HepG2 (cell line): Measurements from ENCODE around the gene AEN. TPM values are rescaled to one million over a fixed set of nuclear protein-coding genes. Genes with fewer than 3 reads are reported as not detected.

Experiments used
- ATAC-seq: fragments of 200-7000 bp; cut with Tn5 transposase; 3 replicates; pipeline ENCODE4 v1.9.1; 2020; ENCODE audit warnings: mild to moderate bottlenecking, moderate library complexity
- BruUV-seq: library from RNA; stranded (reverse); fragments of 400-500 nt; replicated peaks from 2 replicates; lab custom pipeline; 2021; lab: Mats Ljungman, UMichigan
- CTCF ChIA-PET: fragments of 300-600 bp; formaldehyde crosslinking; extraction: SDS; loops from one replicate; lab custom pipeline; 2021; ENCODE audit warnings: low total read pairs, inconsistent platforms, low intra/inter-chr PET ratio; lab: Yijun Ruan, JAX
- POLR2A ChIA-PET: fragments of 350-600 bp; sonication (Branson Sonifier 250); formaldehyde crosslinking; loops from one replicate; lab custom pipeline; 2020; ENCODE audit warnings: antibody characterized with exemption, inconsistent platforms; lab: Yijun Ruan, JAX
- DNase-seq: peaks from one replicate; pipeline ENCODE4 v3.0.0-alpha.2; 2015; ENCODE audit warnings: low spot score
- FAIRE-seq: peaks from 3 replicates; lab custom pipeline; 2011; peaks lifted over from hg19 to GRCh38; lab: Jason Lieb, UNC
- H2AFZ ChIP-seq: one replicate; pipeline ENCODE4 v1.6.1; 2011; ENCODE audit warnings: low read length, inconsistent platforms
- H3K27ac ChIP-seq: fragments of 300-600 bp; 3 replicates; pipeline ENCODE4 v1.8.0; 2011; ENCODE audit warnings: mixed run types, mild to moderate bottlenecking, mixed read lengths, low read length, inconsistent platforms; ENCODE audit not compliant: insufficient read depth; ENCODE audit errors: extremely low read length
- H3K27me3 ChIP-seq, 2 experiments: fragments of 200-600 bp in 1 of 2; 2 replicates in 1 of 2; 3 replicates in 1 of 2; pipeline versions ENCODE4 v1.6.0 to v1.8.0; 2011; ENCODE audit warnings: low read length in 2 of 2, mild to moderate bottlenecking in 2 of 2, moderate library complexity in 2 of 2, inconsistent platforms in 1 of 2; ENCODE audit not compliant: insufficient read depth in 2 of 2, control insufficient read depth in 1 of 2
- H3K36me3 ChIP-seq, 2 experiments: fragments of 200-600 bp in 1 of 2; replicated peaks in 1 of 2; 2 replicates in 1 of 2; 3 replicates in 1 of 2; pipeline versions ENCODE4 v1.5.1 to v1.8.0; 2011; ENCODE audit warnings: low read length in 2 of 2, inconsistent platforms in 1 of 2; ENCODE audit not compliant: insufficient read depth in 2 of 2, control insufficient read depth in 1 of 2
- H3K4me1 ChIP-seq: 2 replicates; pipeline ENCODE4 v1.5.1; 2012; ENCODE audit warnings: low read length, inconsistent platforms; ENCODE audit not compliant: insufficient read depth
- H3K4me2 ChIP-seq: 2 replicates; pipeline ENCODE4 v1.6.0; 2011; ENCODE audit warnings: low read depth, low read length, inconsistent platforms
- H3K4me3 ChIP-seq, 3 experiments: fragments of 200-600 bp in 1 of 3; sonication (generic), shearing (Covaris generic) in 1 of 3; replicated peaks in 1 of 3; 2 replicates each; pipeline ENCODE4 v1.5.1; 2011 to 2016; ENCODE audit warnings: low read length in 3 of 3, inconsistent platforms in 2 of 3, low read depth in 2 of 3, mild to moderate bottlenecking in 2 of 3, control low read depth in 1 of 3, mixed read lengths in 1 of 3; ENCODE audit not compliant: insufficient read depth in 1 of 3
- H3K79me2 ChIP-seq: one replicate; pipeline ENCODE4 v1.6.1; 2011; ENCODE audit warnings: low read length, inconsistent platforms; ENCODE audit not compliant: insufficient read depth
- H3K9ac ChIP-seq: 2 replicates; pipeline ENCODE4 v1.6.0; 2011; ENCODE audit warnings: mild to moderate bottlenecking, low read depth, low read length, inconsistent platforms; ENCODE audit not compliant: insufficient read depth
- H3K9me3 ChIP-seq: 2 replicates; pipeline ENCODE4 v1.5.1; 2012; ENCODE audit warnings: mild to moderate bottlenecking, low read length
- H4K20me1 ChIP-seq: 2 replicates; pipeline ENCODE4 v1.6.0; 2011; ENCODE audit warnings: inconsistent platforms, mild to moderate bottlenecking, low read length, moderate library complexity; ENCODE audit not compliant: insufficient read depth
- FOSL2 ChIP-seq: sonication (generic); formaldehyde crosslinking; IDR thresholded peaks from 2 replicates; pipeline ENCODE4 v1.4.0; 2020; ENCODE audit warnings: missing genetic modification reagents
- IRF2 ChIP-seq: IDR thresholded peaks from 2 replicates; pipeline ENCODE4 v1.6.1; 2018; ENCODE audit warnings: missing genetic modification reagents, missing compliant biosample characterization
- KLF13 ChIP-seq: sonication (generic); formaldehyde crosslinking; IDR thresholded peaks from 2 replicates; pipeline ENCODE4 v1.4.0; 2020; ENCODE audit warnings: mild to moderate bottlenecking, missing genetic modification reagents
- POLR2A ChIP-seq, 2 experiments: IDR thresholded peaks; 2 replicates each; pipeline ENCODE4 v1.6.1; 2011; ENCODE audit warnings: low read depth in 2 of 2, low read length in 2 of 2, mild to moderate bottlenecking in 1 of 2, moderate library complexity in 1 of 2; ENCODE audit not compliant: insufficient read depth in 1 of 2
- ZNF12 ChIP-seq: sonication (generic); formaldehyde crosslinking; IDR thresholded peaks from 2 replicates; pipeline ENCODE4 v1.5.0; 2020; ENCODE audit warnings: missing genetic modification reagents
- ZNF143 ChIP-seq: sonication (generic); formaldehyde crosslinking; IDR thresholded peaks from 2 replicates; pipeline ENCODE4 v1.4.0; 2020; ENCODE audit warnings: missing genetic modification reagents
- WGBS: methylation state at CpG from one replicate; pipeline ENCODE4 v1.1.6; 2017; ENCODE audit warnings: low lambda C conversion rate; 5-methylcytosine and 5-hydroxymethylcytosine counted together
- in situ Hi-C: cut with HindIII; loops from 2 replicates; pipeline ENCODE4 v1.10.0; 2017; ENCODE audit warnings: low pct_unique_long_range_greater_than_20kb; ENCODE audit not compliant: extremely low pct_ligation_motif_present
- intact Hi-C: fragments of 100-400 bp; cut with micrococcal nuclease; formaldehyde crosslinking; loops from one replicate; pipeline ENCODE4 v1.10.0; 2022; ENCODE audit not compliant: unreplicated experiment
- polyA plus RNA-seq, 8 experiments: library from polyadenylated mRNA; depleted of rRNA in 3 of 8; stranded (reverse) in 7 of 8; unstranded in 1 of 8; fragments of >200 nt; fragmentation: Illumina TruSeq in 4 of 8; extraction: Trizol in 4 of 8; gene quantifications; 2 replicates each; pipeline versions ENCODE4 v1.2.1 to v1.2.3, GENCODE V29; 2011 to 2016; ENCODE audit warnings: low read depth in 4 of 8, missing spikeins in 1 of 8, mixed read lengths in 1 of 8; ENCODE audit not compliant: insufficient read depth in 1 of 8
- total RNA-seq, 5 experiments: library from RNA; depleted of rRNA; stranded (reverse); fragments of >200 nt; fragmentation: Illumina TruSeq; extraction: Trizol; gene quantifications; 2 replicates each; pipeline ENCODE4 v1.2.3, GENCODE V29; 2016; ENCODE audit warnings: low read depth in 1 of 5

The AEN gene
- total and polyA plus RNA-seq, 2 of the 13 experiments (the other 11 are each of a cell fraction or from before 2014, with no cell fraction given): 51.3 to 118 TPM

- WGBS: 76% methylated on average over 2 of the region's 2 CpGs
- ATAC-seq (no peak), FAIRE-seq (peak; percentile 44)
- no TSS peak for BruUV-seq
- H4K20me1 ChIP-seq: peaks cover 56% of the 10 kb centered on the region
- ChIA-PET POLR2A (interaction anchor here (2.2 to 2.7 kb wide), 2 partner anchors 10 to 13 kb away, joined by 10 to 19 read pairs; no protein-coding TSS in a partner anchor), CTCF (no interaction called here)
- H2AFZ ChIP-seq: no peak overlapping the region
- peak overlapping the region; percentile 14 for H3K27ac ChIP-seq
- no peaks in the 10 kb centered on the region for H3K9me3 ChIP-seq
- peak overlapping the region; percentile 87 to 96 (median 94) for H3K4me3 ChIP-seq
- intact Hi-C loops: loop anchor here (10.0 kb wide), 1 partner anchor 212 kb away; no protein-coding TSS in a partner anchor
- peaks cover 7 to 33% of the 10 kb centered on the region in 2 experiments for H3K36me3 ChIP-seq
- peaks cover 72% of the 10 kb centered on the region for H3K79me2 ChIP-seq
- peak; percentile 77 for TF ChIP-seq FOSL2 (CRISPR knock-in tag)
- no peak for TF ChIP-seq KLF13 (CRISPR knock-in tag)
- TF ChIP-seq ZNF12 (CRISPR knock-in tag): peak; percentile 66; the same call in 1 of the 2 replicates
- TF ChIP-seq, all 625 proteins: peak for 2
- Histone ChIP-seq H3K4me2 (peak overlapping the region; percentile 84), H3K27me3 (no peaks in the 10 kb centered on the region), H3K4me1 (peaks cover 64% of the 10 kb centered on the region), H3K9ac (peak overlapping the region; percentile 99)
- DNase-seq: peak; percentile 46
- in situ Hi-C loops: no loop called here
Observed at GRCh38 chr15:88623061-88623460, 1.9 kb downstream of the AEN start.

- Histone ChIP-seq H3K4me3 (peak overlapping the region; percentile 87 to 96 (median 94)), H2AFZ (no peak overlapping the region), H3K4me1 (peaks cover 68% of the 10 kb centered on the region), H3K9me3 (no peaks in the 10 kb centered on the region), H3K36me3 (peaks cover 11 to 39% of the 10 kb centered on the region in 2 experiments), H4K20me1 (peaks cover 61% of the 10 kb centered on the region), H3K9ac (peak overlapping the region; percentile 99; the same call in 1 of the 2 replicates), H3K27me3 (no peaks in the 10 kb centered on the region), H3K4me2 (peak overlapping the region; percentile 84), H3K79me2 (peaks cover 77% of the 10 kb centered on the region), H3K27ac (peak overlapping the region; percentile 55)
- ChIA-PET CTCF (interaction anchor here (1.7 kb wide), 1 partner anchor 78 kb away, joined by 5 read pairs; no protein-coding TSS in a partner anchor), POLR2A (interaction anchor here (2.2 to 2.7 kb wide), 3 partner anchors 9 to 12 kb away, joined by 9 to 19 read pairs (median 10); no protein-coding TSS in a partner anchor)
- BruUV-seq: no TSS peak
- TF ChIP-seq IRF2 (peak; percentile 4; the same call in 1 of the 2 replicates), ZNF143 (CRISPR knock-in tag) (no peak), POLR2A (IDR thresholded peaks at IDR 0.05; ENCODE audit: insufficient read depth in 1 of 2, low read depth in 2 of 2, low read length in 2 of 2) (0 out of 4 replicates have a peak, but pooled peaks of 1 of the 2 experiments have one; percentile 13)
- DNase-seq (no peak), FAIRE-seq (no peak), ATAC-seq (no peak)
- intact Hi-C loops (loop anchor here (1.0 to 10.0 kb wide), 2 partner anchors 78 to 211 kb away; no protein-coding TSS in a partner anchor), in situ Hi-C loops (no loop called here)
- 65% methylated on average over 3 of the region's 3 CpGs for WGBS
Observed at GRCh38 chr15:88623632-88624031, 2.5 kb downstream of the AEN start.
